Kidney (tissue), 14 donors: ENCODE results near the gene TACC2. TPM values are rescaled to one million over a fixed set of nuclear protein-coding genes. Genes with fewer than 3 reads are reported as not detected.

Source experiments
- DNase-seq, 5 donors: peaks; one replicate each; pipeline ENCODE4 v3.0.0-alpha.2; 2013 to 2020
- FAIRE-seq: peaks from 2 replicates; lab custom pipeline; 2012; peaks lifted over from hg19 to GRCh38; lab: Jason Lieb, UNC
- H3K27ac ChIP-seq, 2 donors: one replicate each; pipeline ENCODE4 v1.7.0; 2013; ENCODE audit warnings: low read depth in 2 of 2, low read length in 2 of 2, inconsistent platforms in 1 of 2
- H3K27me3 ChIP-seq: one replicate; pipeline ENCODE4 v1.7.1; 2013; ENCODE audit warnings: low read length, inconsistent platforms; ENCODE audit not compliant: control insufficient read depth, insufficient read depth
- H3K36me3 ChIP-seq, 3 donors: one replicate each; pipeline versions ENCODE4 v1.7.0 to v1.7.1; 2013; ENCODE audit warnings: low read length in 3 of 3, control low read depth in 1 of 3, inconsistent platforms in 1 of 3; ENCODE audit not compliant: insufficient read depth in 3 of 3, control insufficient read depth in 2 of 3
- H3K4me1 ChIP-seq, 3 donors: one replicate each; pipeline versions ENCODE4 v1.7.0 to v1.7.1; 2013; ENCODE audit warnings: low read length in 3 of 3, inconsistent platforms in 1 of 3, low read depth in 1 of 3; ENCODE audit not compliant: control insufficient read depth in 2 of 3, insufficient read depth in 2 of 3
- H3K4me3 ChIP-seq, 3 donors: one replicate each; pipeline versions ENCODE4 v1.7.0 to v1.8.1; 2013; ENCODE audit warnings: low read length in 3 of 3, control low read depth in 1 of 3, inconsistent platforms in 1 of 3
- H3K9ac ChIP-seq, 3 donors: one replicate each; pipeline versions ENCODE4 v1.7.0 to v1.7.1; 2013; ENCODE audit warnings: low read length in 3 of 3, control low read depth in 1 of 3, inconsistent platforms in 1 of 3
- H3K9me3 ChIP-seq, 3 donors: one replicate each; pipeline versions ENCODE4 v1.7.0 to v1.7.1; 2013; ENCODE audit warnings: low read length in 3 of 3, control low read depth in 1 of 3, inconsistent platforms in 1 of 3; ENCODE audit not compliant: control insufficient read depth in 2 of 3, insufficient read depth in 1 of 3
- CTCF ChIP-seq: IDR thresholded peaks from 3 replicates; pipeline ENCODE4 v1.5.1; 2012; ENCODE audit warnings: mild to moderate bottlenecking, moderate library complexity, borderline replicate concordance; ENCODE audit not compliant: insufficient read depth; ENCODE audit errors: extremely low read depth
- intact Hi-C: fragments of 100-400 bp; cut with DNase I; formaldehyde crosslinking; loops from one replicate; pipeline ENCODE4 v1.11.1; 2022
- polyA plus RNA-seq: library from polyadenylated mRNA; stranded (reverse); fragments of 350-450 nt; fragmentation: Illumina TruSeq; extraction: RNeasy Lipid Tissue Mini Kit (QIAGEN cat#74804); gene quantifications from one replicate; pipeline ENCODE4 v1.2.3, GENCODE V29; 2014; ENCODE audit warnings: low read depth, low replicate concordance; ENCODE audit not compliant: insufficient read depth
- total RNA-seq: library from RNA; stranded (reverse); fragmentation: NEBNext Ultra II Directional; extraction: Animal tissue kit (Norgen Biotek cat#: 25700); gene quantifications from one replicate; pipeline ENCODE4 v1.2.1, GENCODE V29; 2021
- donor health status: control.
- donor health status: control.
- donor health status: control.
- donor health status: control.
- donor health status: control.
- donor health status: DM: yes; HTN: yes; CAD: no.
- donor health status: Normal renal cell carcinoma (clear cell type).

The TACC2 gene
- total and polyA plus RNA-seq, 2 donors from 2014 or later = 36.4 to 81.0 TPM

- Histone ChIP-seq H3K4me1 (no peaks in the 10 kb centered on the region), H3K36me3 (peaks cover 0 to 35% (median 32%) of the 10 kb centered on the region in 3 donors), H3K27ac (no peak overlapping the region), H3K4me3 (no peak overlapping the region), H3K9ac (no peak overlapping the region), H3K27me3 (no peaks in the 10 kb centered on the region), H3K9me3 (no peaks in the 10 kb centered on the region)
- no peak for DNase-seq
- no peak for FAIRE-seq
- TF ChIP-seq CTCF = no peak
- intact Hi-C loops = no loop called here
Observed at GRCh38 chr10:122225330-122225729, 236.4 kb downstream of the TACC2 start.

- DNase-seq (no peak), FAIRE-seq (no peak)
- Histone ChIP-seq H3K4me1 (no peaks in the 10 kb centered on the region), H3K4me3 (no peak overlapping the region), H3K9ac (no peak overlapping the region), H3K9me3 (no peaks in the 10 kb centered on the region), H3K27me3 (no peaks in the 10 kb centered on the region), H3K27ac (no peak overlapping the region), H3K36me3 (peaks cover 2 to 38% (median 32%) of the 10 kb centered on the region in 3 donors)
- intact Hi-C loops = no loop called here
- TF ChIP-seq CTCF = no peak
Observed at GRCh38 chr10:122227754-122228153, 238.8 kb downstream of the TACC2 start.

- H3K9me3 ChIP-seq = no peaks in the 10 kb centered on the region
- H3K4me1 ChIP-seq = no peaks in the 10 kb centered on the region
- TF ChIP-seq CTCF = no peak
- H3K36me3 ChIP-seq = peaks cover 2 to 32% (median 25%) of the 10 kb centered on the region in 3 donors
- no peak overlapping the region for H3K27ac ChIP-seq
- FAIRE-seq (no peak), DNase-seq (no peak)
- intact Hi-C loops = no loop called here
- H3K27me3 ChIP-seq = no peaks in the 10 kb centered on the region
- H3K9ac ChIP-seq = no peak overlapping the region
- no peak overlapping the region for H3K4me3 ChIP-seq
Observed at GRCh38 chr10:122229666-122230065, 240.7 kb downstream of the TACC2 start.

GRCh38 chr10:122230222-122230621, 241.3 kb downstream of the TACC2 start:
- peaks cover 2 to 32% (median 23%) of the 10 kb centered on the region in 3 donors for H3K36me3 ChIP-seq
- no peak for FAIRE-seq

More at GRCh38 chr10:122230222-122230621, 241.3 kb downstream of the TACC2 start:
- TF ChIP-seq CTCF = no peak
- intact Hi-C loops = no loop called here
- Histone ChIP-seq H3K27ac (no peak overlapping the region), H3K9ac (no peak overlapping the region), H3K4me3 (no peak overlapping the region), H3K27me3 (no peaks in the 10 kb centered on the region), H3K9me3 (no peaks in the 10 kb centered on the region), H3K4me1 (no peaks in the 10 kb centered on the region)
- DNase-seq = no peak
